H1 (cell line): ENCODE data around the gene FRA10AC1. TPM values are rescaled to one million over a fixed set of nuclear protein-coding genes. Genes with fewer than 3 reads are reported as not detected.
A peak's percentile ranks its signal among the peaks of the same experiment; 100 is the strongest.

Source experiments
- CTCF ChIA-PET: fragments of 300-600 bp; sonication (Branson Sonifier 250); formaldehyde crosslinking; loops from one replicate; lab custom pipeline; 2021; ENCODE audit not compliant: partially characterized antibody; lab: Charles Lee
- POLR2A ChIA-PET: fragments of 300-600 bp; sonication (Branson Sonifier 250); formaldehyde crosslinking; loops from one replicate; lab custom pipeline; 2021; ENCODE audit warnings: inconsistent platforms; ENCODE audit not compliant: partially characterized antibody; lab: Charles Lee
- DNase-seq, 2 experiments: peaks; one replicate each; pipeline versions ENCODE4 v3.0.0 to v3.0.0-alpha.2; 2010 to 2022; ENCODE audit warnings: low spot score in 2 of 2, low read depth in 1 of 2, mixed read lengths in 1 of 2
- FAIRE-seq: peaks from 2 replicates; lab custom pipeline; 2011; peaks lifted over from hg19 to GRCh38; lab: Jason Lieb, UNC
- H2AFZ ChIP-seq: 2 replicates; pipeline ENCODE4 v1.8.1; 2012; ENCODE audit warnings: low read length, inconsistent platforms
- H2AK5ac ChIP-seq: 2 replicates; pipeline ENCODE4 v1.6.1; 2013; ENCODE audit warnings: low read depth, low read length
- H2BK120ac ChIP-seq: replicated peaks from 2 replicates; pipeline ENCODE3; 2013; ENCODE audit warnings: low read depth, low read length, inconsistent platforms
- H2BK12ac ChIP-seq: 2 replicates; pipeline ENCODE4 v1.6.1; 2013; ENCODE audit warnings: low read depth, low read length
- H2BK15ac ChIP-seq: 2 replicates; pipeline ENCODE4 v1.6.1; 2013; ENCODE audit warnings: low read length
- H2BK20ac ChIP-seq: 2 replicates; pipeline ENCODE4 v1.6.1; 2013; ENCODE audit warnings: low read length
- H2BK5ac ChIP-seq: 2 replicates; pipeline ENCODE4 v1.6.1; 2013; ENCODE audit warnings: low read depth, low read length
- H3K14ac ChIP-seq: 2 replicates; pipeline ENCODE4 v1.6.1; 2013; ENCODE audit warnings: inconsistent platforms; ENCODE audit not compliant: insufficient read length
- H3K18ac ChIP-seq: 2 replicates; pipeline ENCODE4 v1.6.1; 2013; ENCODE audit warnings: low read length; ENCODE audit errors: extremely low read depth
- H3K23ac ChIP-seq: 2 replicates; pipeline ENCODE4 v1.6.1; 2013; ENCODE audit warnings: inconsistent platforms; ENCODE audit not compliant: insufficient read length
- H3K23me2 ChIP-seq: 2 replicates; pipeline ENCODE4 v1.6.1; 2013; ENCODE audit warnings: low read depth, low read length
- H3K27ac ChIP-seq: 2 replicates; pipeline ENCODE4 v1.6.1; 2011; ENCODE audit warnings: low read depth, low read length, inconsistent platforms
- H3K27me3 ChIP-seq, 4 experiments: replicated peaks in 1 of 4; 1 replicate in 1 of 4; 2 replicates in 3 of 4; pipeline versions ENCODE4 v1.6.1 to v1.8.1; 2011 to 2013; ENCODE audit warnings: low read length in 3 of 4, mild to moderate bottlenecking in 3 of 4, inconsistent platforms in 2 of 4, mixed read lengths in 2 of 4, moderate library complexity in 1 of 4; ENCODE audit not compliant: control insufficient read depth in 3 of 4, insufficient read depth in 3 of 4; ENCODE audit errors: extremely low read depth in 1 of 4
- H3K36me3 ChIP-seq, 4 experiments: 2 replicates each; pipeline versions ENCODE4 v1.6.1 to v1.8.1; 2011 to 2013; ENCODE audit warnings: mild to moderate bottlenecking in 4 of 4, low read length in 3 of 4, moderate library complexity in 2 of 4, control low read depth in 1 of 4, inconsistent platforms in 1 of 4; ENCODE audit not compliant: insufficient read depth in 4 of 4, control insufficient read depth in 2 of 4
- H3K4ac ChIP-seq: replicated peaks from 2 replicates; pipeline ENCODE3; 2013; ENCODE audit warnings: low read length, low read depth, mixed read lengths, inconsistent platforms; ENCODE audit not compliant: insufficient read length
- H3K4me1 ChIP-seq, 4 experiments: replicated peaks in 1 of 4; 1 replicate in 1 of 4; 2 replicates in 3 of 4; pipeline versions ENCODE4 v1.6.1 to v1.8.1; 2011 to 2013; ENCODE audit warnings: low read length in 3 of 4, inconsistent platforms in 2 of 4, mixed read lengths in 1 of 4; ENCODE audit not compliant: insufficient read depth in 4 of 4, control insufficient read depth in 3 of 4
- H3K4me2 ChIP-seq, 2 experiments: 2 replicates each; pipeline versions ENCODE4 v1.6.1 to v1.8.1; 2011 to 2013; ENCODE audit warnings: low read depth in 2 of 2, low read length in 2 of 2, control low read depth in 1 of 2, inconsistent platforms in 1 of 2, mild to moderate bottlenecking in 1 of 2; ENCODE audit not compliant: insufficient read depth in 1 of 2
- H3K4me3 ChIP-seq, 4 experiments: fragments of 200-600, 300-600 bp in 1 of 4; sonication (generic), shearing (Covaris generic), sonication (Bioruptor Twin) in 1 of 4; 2 replicates each; pipeline versions ENCODE4 v1.5.1 to v1.8.1; 2011 to 2016; ENCODE audit warnings: low read length in 4 of 4, low read depth in 3 of 4, control low read depth in 2 of 4, inconsistent platforms in 2 of 4, mild to moderate bottlenecking in 2 of 4, mixed read lengths in 1 of 4, moderate library complexity in 1 of 4; ENCODE audit not compliant: insufficient read depth in 2 of 4; ENCODE audit errors: extremely low read depth in 1 of 4
- H3K56ac ChIP-seq: replicated peaks from 2 replicates; pipeline ENCODE3; 2013; ENCODE audit warnings: low read depth, mild to moderate bottlenecking, mixed read lengths, low read length, inconsistent platforms; ENCODE audit not compliant: insufficient read length
- H3K79me1 ChIP-seq: 2 replicates; pipeline ENCODE4 v1.6.1; 2013; ENCODE audit warnings: low read depth, low read length, control low read depth
- H3K79me2 ChIP-seq, 2 experiments: 2 replicates each; pipeline versions ENCODE4 v1.6.1 to v1.8.1; 2012 to 2013; ENCODE audit warnings: low read length in 2 of 2, mild to moderate bottlenecking in 2 of 2, inconsistent platforms in 1 of 2; ENCODE audit not compliant: insufficient read depth in 2 of 2, control insufficient read depth in 1 of 2
- H3K9ac ChIP-seq, 4 experiments: replicated peaks in 1 of 4; 1 replicate in 1 of 4; 2 replicates in 3 of 4; pipeline versions ENCODE4 v1.6.1 to v1.8.1; 2011 to 2013; ENCODE audit warnings: low read depth in 3 of 4, low read length in 3 of 4, control low read depth in 2 of 4, mild to moderate bottlenecking in 2 of 4, moderate library complexity in 2 of 4, inconsistent platforms in 1 of 4; ENCODE audit errors: extremely low read depth in 1 of 4
- H3K9me3 ChIP-seq, 2 experiments: 2 replicates each; pipeline versions ENCODE4 v1.6.1 to v1.8.1; 2012 to 2013; ENCODE audit warnings: mild to moderate bottlenecking in 2 of 2, moderate library complexity in 2 of 2, control low read depth in 1 of 2, inconsistent platforms in 1 of 2, low read depth in 1 of 2, low read length in 1 of 2, mixed read lengths in 1 of 2; ENCODE audit not compliant: insufficient read depth in 2 of 2
- H4K20me1 ChIP-seq, 2 experiments: replicated peaks in 1 of 2; 2 replicates each; pipeline versions ENCODE3 to v1.8.1; 2011 to 2013; ENCODE audit warnings: inconsistent platforms in 2 of 2, low read length in 2 of 2, mild to moderate bottlenecking in 1 of 2; ENCODE audit not compliant: insufficient read depth in 2 of 2, control insufficient read depth in 1 of 2
- H4K5ac ChIP-seq: 2 replicates; pipeline ENCODE4 v1.6.1; 2013; ENCODE audit warnings: low read length, low read depth, mixed read lengths, inconsistent platforms; ENCODE audit not compliant: insufficient read length
- H4K8ac ChIP-seq: 2 replicates; pipeline ENCODE4 v1.8.0; 2013; ENCODE audit warnings: mild to moderate bottlenecking, moderate library complexity, low read length, inconsistent platforms; ENCODE audit not compliant: insufficient read depth; ENCODE audit errors: extremely low read depth
- H4K91ac ChIP-seq: replicated peaks from 2 replicates; pipeline ENCODE3; 2013; ENCODE audit warnings: low read length, mixed read lengths, inconsistent platforms; ENCODE audit not compliant: insufficient read length
- BCL11A ChIP-seq, 2 experiments: IDR thresholded peaks; one replicate each; pipeline ENCODE4 v1.6.1; 2011; ENCODE audit warnings: low read depth in 2 of 2, low read length in 2 of 2, mild to moderate bottlenecking in 2 of 2
- CEBPB ChIP-seq: IDR thresholded peaks from 2 replicates; pipeline ENCODE4 v1.6.1; 2012; ENCODE audit warnings: low read depth, low read length
- CHD1 ChIP-seq: IDR thresholded peaks from 2 replicates; pipeline ENCODE4 v1.6.1; 2012; ENCODE audit warnings: low read depth, low read length, improper control_type of control experiment
- FOSL1 ChIP-seq: IDR thresholded peaks from 2 replicates; pipeline ENCODE4 v1.6.1; 2011; ENCODE audit warnings: mild to moderate bottlenecking, low read depth, low read length, moderate library complexity; ENCODE audit not compliant: insufficient read depth
- HDAC6 ChIP-seq: IDR thresholded peaks from one replicate; pipeline ENCODE4 v1.7.1; 2012; ENCODE audit warnings: low read depth, mild to moderate bottlenecking, inconsistent platforms, low read length, moderate library complexity
- POU5F1 ChIP-seq: IDR thresholded peaks from 2 replicates; pipeline ENCODE4 v1.6.1; 2011; ENCODE audit warnings: low read depth, mild to moderate bottlenecking, low read length, moderate library complexity
- SIN3A ChIP-seq, 2 experiments: IDR thresholded peaks in 1 of 2; conservative IDR thresholded peaks in 1 of 2; 2 replicates each; pipeline ENCODE4 v1.6.1; 2011 to 2012; ENCODE audit warnings: low read length in 2 of 2, improper control_type of control experiment in 1 of 2, low read depth in 1 of 2, mild to moderate bottlenecking in 1 of 2
- TAF1 ChIP-seq: IDR thresholded peaks from 2 replicates; pipeline ENCODE4 v1.6.1; 2011; ENCODE audit warnings: mild to moderate bottlenecking, low read depth, low read length
- TCF12 ChIP-seq: IDR thresholded peaks from 2 replicates; pipeline ENCODE4 v1.6.1; 2011; ENCODE audit warnings: low read depth, mild to moderate bottlenecking, low read length
- WGBS, 2 experiments: shearing (Covaris generic) in 1 of 2; methylation state at CpG; one replicate each; pipeline versions ENCODE4 v1.1.6 to v1.1.7; 2013 to 2015; ENCODE audit warnings: low lambda C conversion rate in 2 of 2, mixed read lengths in 2 of 2, inconsistent platforms in 1 of 2, low coverage in 1 of 2, missing lambda C conversion rate in 1 of 2; ENCODE audit not compliant: insufficient replicate concordance in 2 of 2, insufficient coverage in 1 of 2, insufficient read length in 1 of 2; ENCODE audit errors: extremely low coverage in 1 of 2, missing lambda C conversion rate in 1 of 2; 5-methylcytosine and 5-hydroxymethylcytosine counted together
- polyA plus RNA-seq, 7 experiments: library from polyadenylated mRNA; depleted of rRNA in 3 of 7; stranded (reverse) in 5 of 7; unstranded in 2 of 7; fragments of >200 nt in 5 of 7; fragments of 200-250 nt in 2 of 7; gene quantifications; 1 replicate in 5 of 7; 2 replicates in 1 of 7; 4 replicates in 1 of 7; pipeline versions ENCODE4 v1.2.1 to v1.2.3, GENCODE V29; 2011 to 2013; ENCODE audit warnings: missing spikeins in 2 of 7, mixed read lengths in 2 of 7
- total RNA-seq: library from RNA; stranded (reverse); fragmentation: NEBNext Ultra II Directional; extraction: Animal tissue kit (Norgen Biotek cat#: 25700); gene quantifications from 2 replicates; pipeline ENCODE4 v1.2.1, GENCODE V29; 2021
- TF ChIP-seq, protein P1 (sequence below): IDR thresholded peaks from 2 replicates; pipeline ENCODE4 v1.6.1; 2011; ENCODE audit warnings: low read depth, mild to moderate bottlenecking, low read length; ENCODE audit not compliant: insufficient read depth

FRA10AC1 gene
- total and polyA plus RNA-seq, 2 of the 8 experiments (the other 6 are each of a cell fraction or from before 2014, with no cell fraction given): 4.4 to 13.5 TPM

DNA sequence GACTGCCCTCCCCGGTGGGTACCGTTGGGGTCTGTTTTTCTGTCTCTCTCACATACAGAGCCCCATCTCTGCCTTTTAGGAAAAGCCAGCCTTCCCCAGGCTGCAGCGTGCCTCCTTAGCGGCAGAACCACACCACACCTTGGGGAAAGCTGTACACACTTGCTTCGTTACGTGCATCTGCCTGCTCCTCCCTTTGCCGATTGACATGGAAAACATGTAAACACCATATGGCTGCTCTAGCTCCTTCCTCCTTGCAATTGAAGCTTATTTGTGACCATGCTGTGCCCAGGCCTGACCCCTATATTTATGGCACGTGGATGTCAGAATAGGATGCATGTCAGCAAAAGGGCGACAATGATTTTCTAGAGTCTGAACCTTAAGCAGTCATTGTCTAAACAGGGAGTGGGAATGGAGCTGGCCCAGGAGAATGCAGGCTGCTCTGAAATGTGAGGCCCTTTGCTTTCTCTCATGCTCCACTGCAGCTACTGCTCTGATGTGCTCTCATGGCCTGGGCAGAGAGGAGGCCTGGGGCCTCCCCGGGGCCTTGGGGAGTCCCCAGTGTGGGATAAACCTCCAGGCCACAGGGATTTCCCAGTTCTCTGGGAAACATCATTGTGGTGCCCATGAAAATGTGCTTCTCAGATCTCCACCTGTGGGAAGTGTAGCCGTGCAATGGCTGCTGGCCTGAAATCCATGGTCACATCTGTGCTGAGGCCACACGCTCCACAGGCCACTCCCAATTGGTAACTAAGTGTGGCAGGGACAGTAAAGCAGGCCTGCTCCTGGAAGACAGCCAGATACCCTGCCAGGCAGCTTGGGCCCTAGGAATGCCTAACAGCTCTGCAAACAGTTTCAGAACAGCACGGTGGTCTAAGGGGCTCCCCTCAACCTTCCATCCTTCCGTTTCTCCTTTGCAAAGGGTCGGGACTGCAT, 71.5 kb downstream of the FRA10AC1 start:
- POLR2A ChIA-PET: interaction anchor here (0.5 kb wide), 1 partner anchor 788 kb away, joined by 3 read pairs; no protein-coding TSS in a partner anchor
- no peaks in the 10 kb centered on the region for H3K27me3 ChIP-seq
- TF ChIP-seq SIN3A (conservative IDR thresholded peaks at IDR 0.05 in 1 of 2, IDR thresholded peaks at IDR 0.05 in 1 of 2; ENCODE audit: low read depth in 1 of 2, low read length in 2 of 2) (no peak), TAF1 (no peak), CHD1 (no peak), HDAC6 (no peak), FOSL1 (no peak), CEBPB (no peak), TCF12 (no peak), BCL11A (IDR thresholded peaks at IDR 0.05; ENCODE audit: low read depth in 2 of 2, low read length in 2 of 2) (no peak), POU5F1 (no peak)
- TF ChIP-seq, protein P1, sequence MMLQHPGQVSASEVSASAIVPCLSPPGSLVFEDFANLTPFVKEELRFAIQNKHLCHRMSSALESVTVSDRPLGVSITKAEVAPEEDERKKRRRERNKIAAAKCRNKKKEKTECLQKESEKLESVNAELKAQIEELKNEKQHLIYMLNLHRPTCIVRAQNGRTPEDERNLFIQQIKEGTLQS: no peak

More for the DNA sequence above, 71.5 kb downstream of the FRA10AC1 start:
- Histone ChIP-seq H2AFZ (peak overlapping the region; percentile 28; the same call in 1 of the 2 replicates), H3K4me1 (peaks cover 0 to 2% (median 0%) of the 10 kb centered on the region in 4 experiments; a peak in 1 of 7 replicates), H4K5ac (no peak overlapping the region), H2BK5ac (no peak overlapping the region), H2BK120ac (no peak overlapping the region), H2BK15ac (no peak overlapping the region), H3K56ac (no peak overlapping the region), H4K8ac (peak overlapping the region; percentile 23; the same call in 1 of the 2 replicates), H3K9ac (no peak overlapping the region), H3K9me3 (no peaks in the 10 kb centered on the region), H3K14ac (no peak overlapping the region), H4K20me1 (no peaks in the 10 kb centered on the region), H3K36me3 (no peaks in the 10 kb centered on the region), H2AK5ac (no peak overlapping the region), H2BK12ac (no peak overlapping the region), H3K4me3 (no peak overlapping the region), H3K79me1 (no peaks in the 10 kb centered on the region), H3K18ac (no peak overlapping the region), H3K23ac (no peak overlapping the region), H3K27ac (no peak overlapping the region), H3K23me2 (no peaks in the 10 kb centered on the region), H3K79me2 (no peaks in the 10 kb centered on the region), H4K91ac (no peak overlapping the region), H3K4me2 (no peak overlapping the region), H2BK20ac (no peak overlapping the region), H3K4ac (no peak overlapping the region)
- CTCF ChIA-PET: interaction anchor here (1.0 kb wide), 3 partner anchors 9 to 34 kb away, joined by 3 read pairs; no protein-coding TSS in a partner anchor
- DNase-seq: no peak
- 92% methylated on average over 15 of the region's 15 CpGs; no CpG with 5 or more reads in 1 of the 2 experiments for WGBS, 2 experiments
- FAIRE-seq: no peak
